ENCODE measurements around the gene ADCK1. TPM values are rescaled to one million over a fixed set of nuclear protein-coding genes. Genes with fewer than 3 reads are reported as not detected.

Gene ADCK1
- total and polyA plus RNA-seq, 3 donors from 2014 or later, result 7.5 to 14.3 (median 12.3) TPM

DNA sequence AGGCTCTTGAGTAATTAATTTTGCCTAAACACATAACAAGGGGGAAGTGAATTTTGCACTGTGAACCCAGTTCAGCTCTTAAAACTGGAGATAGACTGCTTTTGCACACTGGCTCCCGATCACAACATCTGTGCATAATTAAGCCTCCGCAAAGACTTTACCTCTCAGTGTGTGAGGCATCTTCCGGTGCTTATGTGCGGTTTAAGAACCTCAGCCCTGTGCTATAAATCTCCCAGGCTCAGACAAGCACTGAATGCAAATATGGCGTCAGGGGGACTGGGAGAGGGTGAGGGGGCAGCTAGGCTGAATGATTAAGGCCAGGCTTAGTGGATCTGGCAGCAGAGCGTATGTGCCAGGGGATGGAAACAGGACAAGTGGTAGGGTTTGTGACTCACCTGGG is 103.3 kb downstream of the ADCK1 start:
- intact Hi-C loops (cut with DNase I; ENCODE audit: low total_unique reads), result no loop called here
- no peak for DNase-seq
- WGBS, 2 donors, result 85 to 89% methylated on average over 6 of the region's 6 CpGs
- Histone ChIP-seq H3K4me1 (no peaks in the 10 kb centered on the region), H3K36me3 (ENCODE audit: low read depth, missing control alignments) (no peaks in the 10 kb centered on the region), H3K27ac (no peak overlapping the region), H3K27me3 (no peaks in the 10 kb centered on the region), H3K9me3 (no peaks in the 10 kb centered on the region), H3K4me3 (no peak overlapping the region)
- TF ChIP-seq, protein P1, sequence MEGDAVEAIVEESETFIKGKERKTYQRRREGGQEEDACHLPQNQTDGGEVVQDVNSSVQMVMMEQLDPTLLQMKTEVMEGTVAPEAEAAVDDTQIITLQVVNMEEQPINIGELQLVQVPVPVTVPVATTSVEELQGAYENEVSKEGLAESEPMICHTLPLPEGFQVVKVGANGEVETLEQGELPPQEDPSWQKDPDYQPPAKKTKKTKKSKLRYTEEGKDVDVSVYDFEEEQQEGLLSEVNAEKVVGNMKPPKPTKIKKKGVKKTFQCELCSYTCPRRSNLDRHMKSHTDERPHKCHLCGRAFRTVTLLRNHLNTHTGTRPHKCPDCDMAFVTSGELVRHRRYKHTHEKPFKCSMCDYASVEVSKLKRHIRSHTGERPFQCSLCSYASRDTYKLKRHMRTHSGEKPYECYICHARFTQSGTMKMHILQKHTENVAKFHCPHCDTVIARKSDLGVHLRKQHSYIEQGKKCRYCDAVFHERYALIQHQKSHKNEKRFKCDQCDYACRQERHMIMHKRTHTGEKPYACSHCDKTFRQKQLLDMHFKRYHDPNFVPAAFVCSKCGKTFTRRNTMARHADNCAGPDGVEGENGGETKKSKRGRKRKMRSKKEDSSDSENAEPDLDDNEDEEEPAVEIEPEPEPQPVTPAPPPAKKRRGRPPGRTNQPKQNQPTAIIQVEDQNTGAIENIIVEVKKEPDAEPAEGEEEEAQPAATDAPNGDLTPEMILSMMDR (IDR thresholded peaks at IDR 0.05), result no peak
- TF ChIP-seq POLR2A (IDR thresholded peaks at IDR 0.05), result no peak

DNA sequence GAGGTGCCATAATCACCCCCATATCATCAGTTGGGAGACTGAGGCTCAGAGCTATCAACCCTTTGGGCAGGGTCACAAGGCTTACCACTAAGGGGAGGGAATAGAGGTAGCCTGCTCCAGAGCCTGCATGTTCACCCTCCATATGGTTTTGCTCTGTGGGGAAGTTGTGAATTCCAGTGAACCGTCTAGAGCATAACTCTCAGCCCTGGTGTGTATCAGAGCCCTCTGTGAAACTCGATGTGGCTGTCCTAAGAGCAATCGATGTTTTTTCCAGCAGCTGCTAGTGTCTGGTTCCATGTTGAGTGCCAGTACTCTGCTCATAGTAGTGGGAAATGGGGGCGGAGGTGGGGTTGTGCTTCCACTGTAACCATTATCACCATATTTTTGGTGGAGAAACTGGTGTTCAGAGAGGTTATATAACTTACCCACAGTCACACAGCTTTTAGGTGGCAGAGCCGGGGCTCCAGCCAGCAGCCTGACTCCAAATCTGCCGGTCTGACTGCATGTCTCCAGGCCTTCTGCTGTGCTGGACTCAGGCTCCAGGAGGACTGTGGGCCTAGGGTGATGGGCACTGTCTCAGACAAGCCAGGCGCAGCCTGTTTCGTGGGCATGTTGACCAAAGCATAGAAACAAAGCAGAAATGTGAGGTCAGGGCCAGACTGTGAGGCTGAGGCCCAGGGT is 104.2 kb downstream of the ADCK1 start:
- Histone ChIP-seq H3K27me3 (no peaks in the 10 kb centered on the region), H3K36me3 (ENCODE audit: low read depth, missing control alignments) (no peaks in the 10 kb centered on the region), H3K27ac (no peak overlapping the region), H3K4me1 (no peaks in the 10 kb centered on the region), H3K9me3 (no peaks in the 10 kb centered on the region), H3K4me3 (no peak overlapping the region)
- intact Hi-C loops (cut with DNase I; ENCODE audit: low total_unique reads), result no loop called here
- no peak for DNase-seq
- 90% methylated on average over 7 to 8 of the region's 8 CpGs for WGBS, 2 donors
- TF ChIP-seq, protein P1 (IDR thresholded peaks at IDR 0.05), result no peak
- no peak for TF ChIP-seq POLR2A (IDR thresholded peaks at IDR 0.05)

DNA sequence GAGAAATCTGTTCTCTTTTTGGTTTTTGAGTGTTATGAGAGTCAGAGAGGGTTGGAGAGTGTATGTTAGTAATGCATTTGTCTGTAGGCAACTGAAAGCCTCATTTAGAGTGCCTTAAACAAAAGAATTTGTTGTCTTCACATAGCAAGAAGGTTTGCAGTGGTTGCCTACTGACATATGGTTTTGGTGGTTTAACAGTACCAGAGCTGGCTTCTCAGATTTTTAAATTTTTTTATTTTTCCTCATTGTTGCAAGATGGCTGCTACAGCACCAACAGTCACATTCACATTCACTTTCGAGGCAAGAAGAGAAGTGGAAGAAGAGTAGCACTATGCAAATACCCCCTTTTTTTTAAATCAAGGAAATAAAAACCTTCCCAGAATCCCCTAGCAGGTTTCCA is 106.5 kb downstream of the ADCK1 start:
- 97 to 100% methylated on average over 1 of the region's 1 CpG for WGBS, 2 donors
- no peak for DNase-seq
- H3K4me3 ChIP-seq, result no peak overlapping the region
- H3K9me3 ChIP-seq, result no peaks in the 10 kb centered on the region
- no peaks in the 10 kb centered on the region for H3K4me1 ChIP-seq
- intact Hi-C loops (cut with DNase I; ENCODE audit: low total_unique reads), result no loop called here
- TF ChIP-seq, protein P1 (IDR thresholded peaks at IDR 0.05), result no peak
- no peak for TF ChIP-seq POLR2A (IDR thresholded peaks at IDR 0.05)
- no peaks in the 10 kb centered on the region for H3K36me3 ChIP-seq (ENCODE audit: low read depth, missing control alignments)
- no peaks in the 10 kb centered on the region for H3K27me3 ChIP-seq
- H3K27ac ChIP-seq, result no peak overlapping the region

DNA sequence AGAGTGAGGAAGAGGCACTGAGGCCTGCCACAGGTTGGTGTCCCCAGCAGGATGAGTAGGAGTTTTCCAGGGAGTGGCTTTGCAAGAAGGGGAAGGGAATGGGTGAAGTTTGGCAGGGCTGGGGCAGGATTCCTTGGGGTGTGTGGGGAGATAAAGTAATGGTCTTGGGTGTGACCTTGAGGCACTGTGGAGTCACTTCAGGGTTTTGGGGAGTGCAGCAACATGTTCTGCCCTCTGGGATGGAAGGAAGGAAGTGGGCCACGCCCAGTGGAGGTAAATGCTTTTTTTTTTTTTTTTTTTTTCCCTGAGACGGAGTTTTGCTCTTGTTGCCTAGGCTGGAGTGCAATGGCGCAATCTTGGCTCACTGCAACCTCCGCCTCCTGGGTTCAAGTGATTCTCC is 108.9 kb downstream of the ADCK1 start:
- Histone ChIP-seq H3K4me1 (no peaks in the 10 kb centered on the region), H3K27ac (no peak overlapping the region), H3K27me3 (no peaks in the 10 kb centered on the region), H3K36me3 (ENCODE audit: low read depth, missing control alignments) (no peaks in the 10 kb centered on the region), H3K4me3 (no peak overlapping the region), H3K9me3 (no peaks in the 10 kb centered on the region)
- 82 to 99% methylated on average over 4 of the region's 4 CpGs for WGBS, 2 donors
- intact Hi-C loops (cut with DNase I; ENCODE audit: low total_unique reads), result no loop called here
- TF ChIP-seq, protein P1 (IDR thresholded peaks at IDR 0.05), result no peak
- no peak for TF ChIP-seq POLR2A (IDR thresholded peaks at IDR 0.05)
- DNase-seq, result no peak

DNA sequence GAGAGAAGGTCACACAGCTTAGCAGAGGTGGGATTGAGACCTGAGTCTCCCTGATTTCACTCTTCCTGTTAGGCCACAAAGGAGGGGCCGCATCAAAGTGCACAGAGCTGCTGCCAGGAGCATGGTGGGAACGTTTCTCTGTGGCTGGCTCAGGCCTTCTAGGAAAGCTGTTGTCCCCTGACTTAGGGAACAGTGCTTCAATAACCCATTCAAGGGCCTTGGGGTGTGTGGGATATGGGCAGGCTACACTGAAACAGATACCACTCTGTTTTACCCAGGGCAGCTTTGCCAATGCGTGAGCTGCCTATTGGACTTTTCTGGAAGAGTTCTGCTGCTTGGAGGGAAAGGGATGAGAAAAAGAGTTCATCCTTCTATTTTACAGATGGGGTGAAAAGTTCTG is 110.0 kb downstream of the ADCK1 start:
- no peaks in the 10 kb centered on the region for H3K4me1 ChIP-seq
- intact Hi-C loops (cut with DNase I; ENCODE audit: low total_unique reads), result no loop called here
- TF ChIP-seq, protein P1 (IDR thresholded peaks at IDR 0.05), result no peak
- no peak for TF ChIP-seq POLR2A (IDR thresholded peaks at IDR 0.05)
- no peaks in the 10 kb centered on the region for H3K36me3 ChIP-seq (ENCODE audit: low read depth, missing control alignments)
- H3K9me3 ChIP-seq, result no peaks in the 10 kb centered on the region
- WGBS, 2 donors, result 73% methylated on average over 3 of the region's 3 CpGs
- H3K4me3 ChIP-seq, result no peak overlapping the region
- no peak for DNase-seq
- no peaks in the 10 kb centered on the region for H3K27me3 ChIP-seq
- H3K27ac ChIP-seq, result no peak overlapping the region
